Kidney (tissue), 14 donors: ENCODE measurements around the gene FRMD1. TPM values are rescaled to one million over a fixed set of nuclear protein-coding genes. Genes with fewer than 3 reads are reported as not detected.

Experiments
- DNase-seq, 5 donors: peaks; one replicate each; pipeline ENCODE4 v3.0.0-alpha.2; 2013 to 2020
- FAIRE-seq: peaks from 2 replicates; lab custom pipeline; 2012; peaks lifted over from hg19 to GRCh38; lab: Jason Lieb, UNC
- H3K27ac ChIP-seq, 2 donors: one replicate each; pipeline ENCODE4 v1.7.0; 2013; ENCODE audit warnings: low read depth in 2 of 2, low read length in 2 of 2, inconsistent platforms in 1 of 2
- H3K27me3 ChIP-seq: one replicate; pipeline ENCODE4 v1.7.1; 2013; ENCODE audit warnings: low read length, inconsistent platforms; ENCODE audit not compliant: control insufficient read depth, insufficient read depth
- H3K36me3 ChIP-seq, 3 donors: one replicate each; pipeline versions ENCODE4 v1.7.0 to v1.7.1; 2013; ENCODE audit warnings: low read length in 3 of 3, control low read depth in 1 of 3, inconsistent platforms in 1 of 3; ENCODE audit not compliant: insufficient read depth in 3 of 3, control insufficient read depth in 2 of 3
- H3K4me1 ChIP-seq, 3 donors: one replicate each; pipeline versions ENCODE4 v1.7.0 to v1.7.1; 2013; ENCODE audit warnings: low read length in 3 of 3, inconsistent platforms in 1 of 3, low read depth in 1 of 3; ENCODE audit not compliant: control insufficient read depth in 2 of 3, insufficient read depth in 2 of 3
- H3K4me3 ChIP-seq, 3 donors: one replicate each; pipeline versions ENCODE4 v1.7.0 to v1.8.1; 2013; ENCODE audit warnings: low read length in 3 of 3, control low read depth in 1 of 3, inconsistent platforms in 1 of 3
- H3K9ac ChIP-seq, 3 donors: one replicate each; pipeline versions ENCODE4 v1.7.0 to v1.7.1; 2013; ENCODE audit warnings: low read length in 3 of 3, control low read depth in 1 of 3, inconsistent platforms in 1 of 3
- H3K9me3 ChIP-seq, 3 donors: one replicate each; pipeline versions ENCODE4 v1.7.0 to v1.7.1; 2013; ENCODE audit warnings: low read length in 3 of 3, control low read depth in 1 of 3, inconsistent platforms in 1 of 3; ENCODE audit not compliant: control insufficient read depth in 2 of 3, insufficient read depth in 1 of 3
- CTCF ChIP-seq: IDR thresholded peaks from 3 replicates; pipeline ENCODE4 v1.5.1; 2012; ENCODE audit warnings: mild to moderate bottlenecking, moderate library complexity, borderline replicate concordance; ENCODE audit not compliant: insufficient read depth; ENCODE audit errors: extremely low read depth
- intact Hi-C: fragments of 100-400 bp; cut with DNase I; formaldehyde crosslinking; loops from one replicate; pipeline ENCODE4 v1.11.1; 2022
- polyA plus RNA-seq: library from polyadenylated mRNA; stranded (reverse); fragments of 350-450 nt; fragmentation: Illumina TruSeq; extraction: RNeasy Lipid Tissue Mini Kit (QIAGEN cat#74804); gene quantifications from one replicate; pipeline ENCODE4 v1.2.3, GENCODE V29; 2014; ENCODE audit warnings: low read depth, low replicate concordance; ENCODE audit not compliant: insufficient read depth
- total RNA-seq: library from RNA; stranded (reverse); fragmentation: NEBNext Ultra II Directional; extraction: Animal tissue kit (Norgen Biotek cat#: 25700); gene quantifications from one replicate; pipeline ENCODE4 v1.2.1, GENCODE V29; 2021
- donor health status: control.
- donor health status: control.
- donor health status: control.
- donor health status: control.
- donor health status: control.
- donor health status: DM: yes; HTN: yes; CAD: no.
- donor health status: Normal renal cell carcinoma (clear cell type).

The FRMD1 gene
- total and polyA plus RNA-seq, 2 donors from 2014 or later = 1.1 to 7.5 TPM

GRCh38 chr6:168030218-168030746 is 48.7 kb downstream of the FRMD1 start:
- Histone ChIP-seq H3K27ac (no peak overlapping the region), H3K36me3 (no peaks in the 10 kb centered on the region), H3K4me3 (no peak overlapping the region), H3K9ac (no peak overlapping the region), H3K4me1 (peaks cover 0 to 7% (median 4%) of the 10 kb centered on the region in 3 donors), H3K9me3 (no peaks in the 10 kb centered on the region), H3K27me3 (no peaks in the 10 kb centered on the region)
- intact Hi-C loops = no loop called here
- DNase-seq (no peak), FAIRE-seq (no peak)
- TF ChIP-seq CTCF = no peak

GRCh38 chr6:168029459-168030217 is 49.4 kb downstream of the FRMD1 start:
- H3K4me3 ChIP-seq = no peak overlapping the region
- H3K27ac ChIP-seq = no peak overlapping the region
- H3K36me3 ChIP-seq = no peaks in the 10 kb centered on the region
- TF ChIP-seq CTCF = no peak
- H3K9me3 ChIP-seq = no peaks in the 10 kb centered on the region
- no peak overlapping the region for H3K9ac ChIP-seq
- intact Hi-C loops = no loop called here
- FAIRE-seq (no peak), DNase-seq (peak in 2 of 5 donors; percentile 32 to 81)
- no peaks in the 10 kb centered on the region for H3K27me3 ChIP-seq
- H3K4me1 ChIP-seq = peaks cover 0 to 7% (median 4%) of the 10 kb centered on the region in 3 donors

- DNase-seq = no peak
- TF ChIP-seq CTCF = no peak
- H3K4me3 ChIP-seq = no peak overlapping the region
- H3K9me3 ChIP-seq = no peaks in the 10 kb centered on the region
- intact Hi-C loops = no loop called here
- H3K9ac ChIP-seq = no peak overlapping the region
- H3K36me3 ChIP-seq = no peaks in the 10 kb centered on the region
- no peak for FAIRE-seq
- H3K27me3 ChIP-seq = no peaks in the 10 kb centered on the region
- H3K4me1 ChIP-seq = peaks cover 0 to 7% (median 4%) of the 10 kb centered on the region in 3 donors
- H3K27ac ChIP-seq = no peak overlapping the region
These were observed 50.8 kb downstream of the FRMD1 start for GRCh38 chr6:168028181-168028580.
